Fibroblast of lung (primary cell): ENCODE data around the gene BLTP1.

ENCODE experiments used
- EZH2 ChIP-seq: IDR thresholded peaks from 2 replicates; pipeline ENCODE4 v1.5.1; 2012; ENCODE audit warnings: low read length, control low read depth, mild to moderate bottlenecking; ENCODE audit errors: missing control alignments
- TF ChIP-seq, protein P1 (sequence below), 2 donors: IDR thresholded peaks in 1 of 2; conservative IDR thresholded peaks in 1 of 2; 1 replicate in 1 of 2; 2 replicates in 1 of 2; pipeline ENCODE4 v1.5.1; 2011 to 2012; ENCODE audit warnings: low read length in 2 of 2, control low read depth in 1 of 2, inconsistent platforms in 1 of 2, low read depth in 1 of 2, mild to moderate bottlenecking in 1 of 2

- TF ChIP-seq, protein P1, sequence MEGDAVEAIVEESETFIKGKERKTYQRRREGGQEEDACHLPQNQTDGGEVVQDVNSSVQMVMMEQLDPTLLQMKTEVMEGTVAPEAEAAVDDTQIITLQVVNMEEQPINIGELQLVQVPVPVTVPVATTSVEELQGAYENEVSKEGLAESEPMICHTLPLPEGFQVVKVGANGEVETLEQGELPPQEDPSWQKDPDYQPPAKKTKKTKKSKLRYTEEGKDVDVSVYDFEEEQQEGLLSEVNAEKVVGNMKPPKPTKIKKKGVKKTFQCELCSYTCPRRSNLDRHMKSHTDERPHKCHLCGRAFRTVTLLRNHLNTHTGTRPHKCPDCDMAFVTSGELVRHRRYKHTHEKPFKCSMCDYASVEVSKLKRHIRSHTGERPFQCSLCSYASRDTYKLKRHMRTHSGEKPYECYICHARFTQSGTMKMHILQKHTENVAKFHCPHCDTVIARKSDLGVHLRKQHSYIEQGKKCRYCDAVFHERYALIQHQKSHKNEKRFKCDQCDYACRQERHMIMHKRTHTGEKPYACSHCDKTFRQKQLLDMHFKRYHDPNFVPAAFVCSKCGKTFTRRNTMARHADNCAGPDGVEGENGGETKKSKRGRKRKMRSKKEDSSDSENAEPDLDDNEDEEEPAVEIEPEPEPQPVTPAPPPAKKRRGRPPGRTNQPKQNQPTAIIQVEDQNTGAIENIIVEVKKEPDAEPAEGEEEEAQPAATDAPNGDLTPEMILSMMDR (conservative IDR thresholded peaks at IDR 0.05 in 1 of 2, IDR thresholded peaks at IDR 0.05 in 1 of 2; ENCODE audit: low read depth in 1 of 2, low read length in 2 of 2) = no peak
- TF ChIP-seq EZH2 = no peak
Observed at GRCh38 chr4:122150931-122151330, 1.2 kb upstream of the BLTP1 start.
